Trophoblast cell (in vitro differentiated cells and primary cell): Measurements from ENCODE around the gene CAPN9.

Source experiments
- DNase-seq, 2 donors: peaks; one replicate each; pipeline ENCODE4 v3.0.0-alpha.2; 2016
- H2AFZ ChIP-seq: 2 replicates; pipeline ENCODE4 v1.6.1; 2013; ENCODE audit warnings: low read length, moderate library complexity, mild to moderate bottlenecking; ENCODE audit not compliant: insufficient read depth, poor library complexity
- H2AK5ac ChIP-seq: 2 replicates; pipeline ENCODE4 v1.6.1; 2013; ENCODE audit warnings: mild to moderate bottlenecking, low read length
- H2BK120ac ChIP-seq: 2 replicates; pipeline ENCODE4 v1.6.1; 2013; ENCODE audit warnings: low read length, mild to moderate bottlenecking, moderate library complexity; ENCODE audit not compliant: insufficient read depth, poor library complexity
- H2BK12ac ChIP-seq: 2 replicates; pipeline ENCODE4 v1.6.1; 2013; ENCODE audit warnings: mild to moderate bottlenecking, low read length, moderate library complexity
- H2BK5ac ChIP-seq: 2 replicates; pipeline ENCODE4 v1.6.1; 2013; ENCODE audit warnings: low read length, low read depth, moderate library complexity, mild to moderate bottlenecking; ENCODE audit not compliant: poor library complexity
- H3K14ac ChIP-seq: 2 replicates; pipeline ENCODE4 v1.6.1; 2013; ENCODE audit warnings: mild to moderate bottlenecking, low read length
- H3K18ac ChIP-seq: 2 replicates; pipeline ENCODE4 v1.6.1; 2013; ENCODE audit warnings: mild to moderate bottlenecking, low read length
- H3K23ac ChIP-seq: 2 replicates; pipeline ENCODE4 v1.6.1; 2013; ENCODE audit warnings: low read length
- H3K27ac ChIP-seq: 2 replicates; pipeline ENCODE4 v1.5.1; 2013; ENCODE audit warnings: low read depth, mild to moderate bottlenecking, inconsistent platforms, low read length, moderate library complexity
- H3K27me3 ChIP-seq: 2 replicates; pipeline ENCODE4 v1.6.1; 2013; ENCODE audit warnings: inconsistent platforms, mild to moderate bottlenecking, low read length, moderate library complexity; ENCODE audit not compliant: insufficient read depth
- H3K36me3 ChIP-seq, 2 experiments: 1 replicate in 1 of 2; 2 replicates in 1 of 2; pipeline ENCODE4 v1.6.1; 2013; ENCODE audit warnings: low read length in 2 of 2, mild to moderate bottlenecking in 2 of 2, moderate library complexity in 1 of 2; ENCODE audit not compliant: insufficient read depth in 2 of 2, control insufficient read depth in 1 of 2
- H3K4ac ChIP-seq: 2 replicates; pipeline ENCODE4 v1.6.1; 2013; ENCODE audit warnings: low read depth, mild to moderate bottlenecking, low read length, moderate library complexity
- H3K4me1 ChIP-seq, 2 experiments: 1 replicate in 1 of 2; 2 replicates in 1 of 2; pipeline ENCODE4 v1.6.1; 2013; ENCODE audit warnings: low read length in 2 of 2, mild to moderate bottlenecking in 2 of 2, moderate library complexity in 1 of 2; ENCODE audit not compliant: insufficient read depth in 2 of 2, control insufficient read depth in 1 of 2
- H3K4me2 ChIP-seq: 2 replicates; pipeline ENCODE4 v1.6.1; 2013; ENCODE audit warnings: inconsistent platforms, mild to moderate bottlenecking, low read length, moderate library complexity
- H3K4me3 ChIP-seq: 2 replicates; pipeline ENCODE4 v1.5.1; 2013; ENCODE audit warnings: mild to moderate bottlenecking, low read depth, low read length, inconsistent platforms
- H3K79me1 ChIP-seq: one replicate; pipeline ENCODE4 v1.6.1; 2013; ENCODE audit warnings: low read length
- H3K79me2 ChIP-seq: 2 replicates; pipeline ENCODE4 v1.6.1; 2013; ENCODE audit warnings: low read length, mild to moderate bottlenecking; ENCODE audit not compliant: control insufficient read depth, insufficient read depth, poor library complexity
- H3K9ac ChIP-seq: 2 replicates; pipeline ENCODE4 v1.6.1; 2013; ENCODE audit warnings: mild to moderate bottlenecking, low read length
- H3K9me3 ChIP-seq: 2 replicates; pipeline ENCODE4 v1.6.1; 2013; ENCODE audit warnings: low read depth, mild to moderate bottlenecking, control low read depth, inconsistent platforms, low read length; ENCODE audit not compliant: insufficient read depth
- H4K12ac ChIP-seq: 2 replicates; pipeline ENCODE4 v1.6.1; 2013; ENCODE audit warnings: low read depth, mild to moderate bottlenecking, low read length, moderate library complexity
- H4K8ac ChIP-seq: 2 replicates; pipeline ENCODE4 v1.6.1; 2013; ENCODE audit warnings: low read depth, mild to moderate bottlenecking, low read length, moderate library complexity
- H4K91ac ChIP-seq: one replicate; pipeline ENCODE4 v1.6.1; 2013; ENCODE audit warnings: low read depth, mild to moderate bottlenecking, low read length, moderate library complexity
- WGBS: extraction: QIAGEN DNeasy Blood & Tissue Kit; methylation state at CpG from one replicate; pipeline ENCODE4 v1.1.7; 2013; ENCODE audit warnings: missing lambda C conversion rate; ENCODE audit not compliant: insufficient read length, insufficient coverage; ENCODE audit errors: extremely low coverage; 5-methylcytosine and 5-hydroxymethylcytosine counted together

Gene CAPN9

GRCh38 chr1:230818901-230819300 is 71.7 kb downstream of the CAPN9 start:
- no peak for DNase-seq
- no peak overlapping the region for H4K8ac ChIP-seq

DNA sequence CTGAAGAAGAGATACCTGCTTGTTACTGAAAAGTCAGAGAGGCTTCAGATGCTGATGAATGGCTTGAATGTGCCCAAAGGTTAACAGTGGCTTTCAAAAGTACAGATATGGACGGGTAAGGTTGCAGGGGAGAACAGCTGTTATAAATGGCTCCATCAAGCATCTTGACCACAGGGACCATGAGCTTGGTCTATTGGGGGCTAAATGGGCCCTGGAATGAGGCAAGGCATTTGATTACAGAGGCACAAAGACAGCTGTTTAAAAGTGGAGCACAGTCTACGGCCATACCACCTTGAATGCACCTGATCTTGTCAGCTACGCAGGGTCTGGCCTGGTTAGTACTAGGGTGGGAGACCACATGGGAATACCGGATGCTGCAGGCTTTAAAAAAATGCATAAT is 72.8 kb downstream of the CAPN9 start:
- no peaks in the 10 kb centered on the region for H3K36me3 ChIP-seq
- H2BK120ac ChIP-seq = no peak overlapping the region
- no peak overlapping the region for H3K9ac ChIP-seq
- no peak overlapping the region for H2AFZ ChIP-seq
- peaks cover 4 to 7% of the 10 kb centered on the region in 2 experiments for H3K4me1 ChIP-seq
- H3K79me2 ChIP-seq = no peaks in the 10 kb centered on the region
- no peak overlapping the region for H3K4ac ChIP-seq
- no peak overlapping the region for H3K4me3 ChIP-seq
- no peak overlapping the region for H2BK5ac ChIP-seq
- H3K18ac ChIP-seq = no peak overlapping the region
- no peak for DNase-seq
- H3K9me3 ChIP-seq = no peaks in the 10 kb centered on the region
- H3K27ac ChIP-seq = no peak overlapping the region
- no peak overlapping the region for H3K4me2 ChIP-seq
- H3K27me3 ChIP-seq = no peaks in the 10 kb centered on the region
- no peak overlapping the region for H2BK12ac ChIP-seq
- no peak overlapping the region for H3K14ac ChIP-seq
- no peak overlapping the region for H4K8ac ChIP-seq
- H4K91ac ChIP-seq = no peak overlapping the region
- H4K12ac ChIP-seq = no peak overlapping the region
- no peak overlapping the region for H2AK5ac ChIP-seq
- no peak overlapping the region for H3K23ac ChIP-seq
- whole genome bisulfite sequencing = no CpG with 5 or more reads among the region's 4 CpGs
- no peaks in the 10 kb centered on the region for H3K79me1 ChIP-seq

More at GRCh38 chr1:230818901-230819300, 71.7 kb downstream of the CAPN9 start:
- no peak overlapping the region for H2BK5ac ChIP-seq
- no peak overlapping the region for H2BK12ac ChIP-seq
- H3K14ac ChIP-seq = no peak overlapping the region
- no peak overlapping the region for H3K23ac ChIP-seq
- no peaks in the 10 kb centered on the region for H3K79me2 ChIP-seq
- no peak overlapping the region for H3K9ac ChIP-seq
- H2BK120ac ChIP-seq = no peak overlapping the region
- no peaks in the 10 kb centered on the region for H3K4me1 ChIP-seq
- no peaks in the 10 kb centered on the region for H3K27me3 ChIP-seq
- no peak overlapping the region for H4K12ac ChIP-seq
- H3K36me3 ChIP-seq = no peaks in the 10 kb centered on the region
- H3K4me3 ChIP-seq = no peak overlapping the region
- H3K27ac ChIP-seq = no peak overlapping the region
- no peak overlapping the region for H2AFZ ChIP-seq
- no peak overlapping the region for H3K18ac ChIP-seq
- H3K4ac ChIP-seq = no peak overlapping the region
- H2AK5ac ChIP-seq = no peak overlapping the region
- no CpG with 5 or more reads among the region's 6 CpGs for WGBS
- no peak overlapping the region for H3K4me2 ChIP-seq
- H3K9me3 ChIP-seq = no peaks in the 10 kb centered on the region
- H3K79me1 ChIP-seq = no peaks in the 10 kb centered on the region
- H4K91ac ChIP-seq = no peak overlapping the region

DNA sequence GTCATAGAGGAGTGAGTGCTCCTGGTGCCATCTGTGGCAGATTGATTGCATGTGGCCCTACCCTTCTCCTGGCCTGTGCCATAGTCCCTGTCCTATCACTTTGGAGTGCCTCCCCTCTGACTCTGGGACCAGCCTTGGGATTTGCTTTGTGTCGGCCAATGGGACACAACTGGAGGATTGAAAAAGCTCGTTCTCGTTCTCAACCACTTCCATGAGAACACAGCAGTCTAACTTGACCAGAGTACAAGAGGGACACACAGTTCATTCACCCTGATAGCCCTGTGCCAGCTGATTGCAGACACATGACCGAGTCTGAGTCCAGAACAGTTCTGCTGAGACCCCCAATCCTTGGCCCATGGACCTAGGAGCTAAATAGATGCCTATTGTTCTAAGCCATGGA is 73.4 kb downstream of the CAPN9 start:
- DNase-seq = no peak
- Histone ChIP-seq H3K27ac (no peak overlapping the region), H3K79me1 (no peaks in the 10 kb centered on the region), H3K27me3 (no peaks in the 10 kb centered on the region), H3K9ac (no peak overlapping the region), H3K4ac (no peak overlapping the region), H2AK5ac (no peak overlapping the region), H3K14ac (no peak overlapping the region), H3K23ac (no peak overlapping the region), H4K91ac (no peak overlapping the region), H4K8ac (no peak overlapping the region), H3K4me1 (peaks cover 4 to 8% of the 10 kb centered on the region in 2 experiments), H3K4me2 (no peak overlapping the region), H4K12ac (no peak overlapping the region), H2BK12ac (no peak overlapping the region), H2BK5ac (no peak overlapping the region), H3K79me2 (no peaks in the 10 kb centered on the region), H3K18ac (no peak overlapping the region), H2BK120ac (no peak overlapping the region), H3K36me3 (no peaks in the 10 kb centered on the region), H3K9me3 (no peaks in the 10 kb centered on the region), H2AFZ (no peak overlapping the region), H3K4me3 (no peak overlapping the region)
- WGBS = no CpG with 5 or more reads among the region's 4 CpGs

DNA sequence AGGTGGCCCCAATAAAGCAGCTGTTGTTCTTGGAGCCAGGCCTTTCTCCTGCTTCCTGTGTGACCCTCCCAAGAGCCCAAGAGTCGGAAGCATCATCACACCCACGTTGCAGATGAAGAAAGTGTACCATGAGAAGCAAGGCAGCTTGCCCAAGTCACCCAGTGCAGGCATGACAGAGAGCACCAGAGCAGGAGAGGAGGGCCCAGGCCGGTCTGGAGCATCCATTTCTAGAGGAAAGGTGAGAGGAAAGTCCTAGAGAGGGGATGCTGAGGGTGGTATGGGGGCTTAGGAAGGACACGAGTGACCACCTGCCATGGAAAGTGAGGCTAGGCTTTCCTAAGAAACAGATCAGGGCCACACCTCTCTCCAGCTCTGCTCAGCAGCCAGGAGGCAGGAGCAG is 74.2 kb downstream of the CAPN9 start:
- no peak overlapping the region for H2AFZ ChIP-seq
- H3K27ac ChIP-seq = no peak overlapping the region
- H4K91ac ChIP-seq = no peak overlapping the region
- H2AK5ac ChIP-seq = no peak overlapping the region
- no peaks in the 10 kb centered on the region for H3K36me3 ChIP-seq
- no peak overlapping the region for H4K12ac ChIP-seq
- DNase-seq = no peak
- peaks cover 4 to 8% of the 10 kb centered on the region in 2 experiments for H3K4me1 ChIP-seq
- no peak overlapping the region for H3K14ac ChIP-seq
- no peaks in the 10 kb centered on the region for H3K79me2 ChIP-seq
- H2BK120ac ChIP-seq = no peak overlapping the region
- no peaks in the 10 kb centered on the region for H3K79me1 ChIP-seq
- H2BK5ac ChIP-seq = no peak overlapping the region
- H3K18ac ChIP-seq = no peak overlapping the region
- H3K23ac ChIP-seq = no peak overlapping the region
- H3K27me3 ChIP-seq = no peaks in the 10 kb centered on the region
- no peak overlapping the region for H3K4me3 ChIP-seq
- no peak overlapping the region for H3K9ac ChIP-seq
- H3K9me3 ChIP-seq = no peaks in the 10 kb centered on the region
- no peak overlapping the region for H3K4ac ChIP-seq
- no peak overlapping the region for H4K8ac ChIP-seq
- WGBS = no CpG with 5 or more reads among the region's 4 CpGs
- H2BK12ac ChIP-seq = no peak overlapping the region
- H3K4me2 ChIP-seq = no peak overlapping the region
